GM19468 (cell line): ENCODE data around the gene SYNDIG1.

Experiments used
- ATAC-seq: cut with Tn5 transposase; IDR thresholded peaks from one replicate; pipeline ENCODE4 v1.9.1; 2021; ENCODE audit warnings: mild to moderate bottlenecking, moderate library complexity, moderate number of reproducible peaks; ENCODE audit not compliant: unreplicated experiment; ENCODE audit errors: extremely low read depth

The SYNDIG1 gene

DNA sequence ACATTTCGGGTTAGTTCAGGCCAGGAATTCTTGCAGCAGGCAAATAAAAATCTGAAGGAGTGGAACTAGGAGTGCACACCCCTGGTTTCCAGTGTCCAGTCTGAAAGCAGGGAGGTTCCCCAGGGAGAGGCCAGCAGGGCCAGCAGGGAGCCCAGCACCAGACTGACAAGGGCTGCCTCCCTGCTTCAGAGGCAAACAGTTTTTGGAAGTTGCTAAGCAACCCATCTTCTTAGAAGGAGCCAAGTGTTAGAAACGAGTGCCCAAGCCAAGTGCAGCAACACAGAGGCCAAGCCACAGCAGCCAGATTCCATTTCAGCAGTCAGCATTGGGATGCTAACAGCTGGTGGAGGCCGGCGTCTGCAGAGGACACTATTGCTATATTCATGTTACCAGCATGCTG lies 179.1 kb downstream of the SYNDIG1 start:
- ATAC-seq = no peak

DNA sequence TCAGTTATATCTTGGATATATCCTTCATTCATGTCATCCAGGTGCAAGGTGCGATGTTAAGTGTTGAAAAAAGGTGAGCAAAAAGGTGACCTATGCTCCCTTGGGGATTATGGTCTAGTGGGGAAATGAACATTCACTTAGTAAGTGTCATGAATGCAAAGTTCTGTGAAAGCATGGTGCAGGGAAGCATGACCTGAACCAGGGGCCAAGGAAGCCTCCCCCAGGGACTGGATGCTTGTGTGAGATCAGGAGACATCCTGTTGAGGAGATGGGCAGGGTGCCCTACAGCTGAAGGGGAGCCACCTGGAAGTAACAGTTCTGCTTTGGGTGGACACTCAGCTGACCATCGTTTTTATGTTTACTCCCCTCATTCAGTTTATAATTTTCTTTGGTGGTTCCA lies 179.5 kb downstream of the SYNDIG1 start:
- ATAC-seq = no peak

DNA sequence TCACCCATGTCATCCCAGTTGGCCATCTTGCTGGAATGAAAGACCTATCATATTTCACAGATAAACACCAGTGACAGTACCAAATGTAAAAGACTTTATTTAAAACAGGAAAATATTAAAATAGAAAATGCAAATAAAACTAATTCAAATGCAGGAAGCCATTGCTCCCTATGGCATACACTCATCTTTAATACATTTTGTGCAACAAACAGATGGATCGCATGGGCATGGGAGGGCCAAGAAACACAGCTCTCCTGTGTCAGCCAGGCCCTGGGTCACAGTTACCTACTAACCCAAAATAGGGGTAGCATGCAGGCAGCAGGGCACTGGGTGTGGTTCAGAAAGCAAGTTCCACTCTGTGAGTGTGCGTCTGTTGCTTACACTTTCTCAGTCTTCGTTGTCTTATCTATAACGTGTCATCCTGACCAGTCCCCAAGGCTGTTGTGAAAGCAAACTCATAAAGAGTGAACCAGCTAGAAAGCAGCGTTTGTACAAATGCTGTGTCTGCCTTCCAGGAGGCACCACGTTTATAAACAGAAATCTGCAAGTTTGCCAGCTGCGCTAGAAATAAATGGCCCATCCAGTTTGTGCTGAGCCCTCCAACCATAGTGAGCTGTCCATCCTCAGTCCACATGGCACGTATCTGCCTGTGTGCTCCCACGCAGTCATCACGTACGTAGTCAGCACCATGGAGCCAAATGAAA lies 180.5 kb downstream of the SYNDIG1 start:
- no peak for ATAC-seq

DNA sequence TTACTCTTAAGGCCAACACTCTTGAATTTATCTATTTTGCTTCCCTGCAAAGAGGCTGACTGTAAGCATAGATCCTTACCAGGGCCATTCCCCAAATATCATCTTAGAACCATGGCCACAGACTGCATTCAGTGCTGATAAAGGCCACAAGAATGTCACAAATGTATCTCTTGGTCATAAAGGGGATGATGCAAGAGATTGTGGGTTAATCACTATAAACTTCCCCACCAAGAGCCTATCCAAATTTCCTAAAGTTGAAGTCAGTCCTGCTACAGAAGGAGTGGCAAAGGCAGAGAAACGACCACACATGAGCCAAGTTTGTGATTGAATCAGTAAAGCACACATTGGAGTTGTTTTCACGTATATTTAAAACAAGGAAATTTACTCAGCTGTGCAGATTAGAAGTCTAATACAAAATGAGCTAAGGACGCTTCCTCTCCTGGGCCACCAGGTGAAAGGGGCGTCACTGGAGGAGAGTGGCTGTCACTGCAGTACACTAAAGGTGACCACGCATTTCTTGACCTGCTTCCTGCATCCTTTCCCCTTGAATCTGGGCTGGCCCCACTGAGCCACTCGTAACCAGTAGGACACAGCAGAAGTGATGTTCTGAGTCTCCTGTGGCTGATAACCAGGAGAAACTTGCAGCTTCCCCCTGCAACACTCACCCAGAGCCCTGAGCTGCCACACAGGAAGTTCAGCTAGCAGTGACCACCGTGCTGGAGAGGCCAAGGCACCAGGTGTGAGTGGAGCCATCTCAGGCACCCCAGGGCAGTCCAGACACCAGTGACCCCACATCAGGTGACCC lies 181.9 kb downstream of the SYNDIG1 start:
- ATAC-seq = no peak

DNA sequence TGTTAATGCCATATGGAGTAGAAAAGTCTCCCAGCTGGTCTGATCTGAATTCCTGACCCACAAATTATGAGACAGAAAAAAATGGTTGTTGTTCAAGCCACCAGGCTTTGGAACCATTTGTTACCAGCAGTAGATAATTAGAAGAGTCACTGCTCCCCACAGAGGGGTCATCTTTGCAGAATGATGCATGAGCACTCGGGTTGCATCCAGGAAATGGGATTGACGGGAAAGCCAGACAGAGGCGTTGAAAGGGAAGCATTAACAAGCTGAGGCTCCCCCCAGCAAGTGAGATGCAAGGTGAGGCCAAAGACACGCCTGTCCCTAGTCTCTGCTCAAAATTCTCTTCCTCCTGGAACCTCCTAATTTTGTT lies 182.5 kb downstream of the SYNDIG1 start:
- no peak for ATAC-seq

DNA sequence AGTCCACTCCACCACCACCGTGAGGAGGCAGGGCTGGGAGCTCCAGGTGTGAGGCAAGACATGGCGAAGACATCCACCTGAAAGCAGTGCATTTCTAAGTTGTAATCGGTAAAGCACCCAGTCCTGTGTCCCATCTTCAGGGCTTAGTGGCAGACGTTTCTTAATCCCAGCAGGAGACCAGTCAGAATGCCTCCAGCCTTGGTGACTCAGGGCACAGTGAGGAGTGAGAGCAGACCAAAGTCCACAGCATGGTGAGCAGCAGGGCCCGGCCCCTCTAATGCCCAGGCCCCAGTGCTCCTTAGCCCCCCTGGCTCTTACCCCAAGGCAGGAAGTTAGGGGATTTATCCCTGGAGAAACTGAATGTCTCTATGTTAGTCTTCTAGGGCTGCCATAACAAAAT lies 183.9 kb downstream of the SYNDIG1 start:
- ATAC-seq = no peak

DNA sequence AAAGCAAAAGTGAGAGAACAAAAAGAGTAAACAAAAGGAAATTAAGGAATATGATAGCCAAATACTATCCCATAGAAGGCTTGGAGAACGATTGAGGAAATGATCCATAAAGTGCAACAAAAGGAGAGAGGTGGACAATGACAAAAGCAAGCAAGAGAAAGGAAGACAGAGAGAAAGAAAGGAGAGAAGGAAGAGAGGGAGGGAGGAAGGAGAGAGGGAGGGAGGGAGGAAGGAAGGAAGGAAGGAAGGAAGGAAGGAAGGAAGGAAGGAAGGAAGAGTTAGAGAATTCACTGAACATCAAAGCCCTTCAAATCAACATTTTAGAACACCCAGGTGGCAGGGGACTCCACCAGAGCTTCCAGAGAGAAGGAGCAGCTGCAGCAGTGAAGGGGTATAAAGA lies 185.0 kb downstream of the SYNDIG1 start:
- ATAC-seq = no peak

DNA sequence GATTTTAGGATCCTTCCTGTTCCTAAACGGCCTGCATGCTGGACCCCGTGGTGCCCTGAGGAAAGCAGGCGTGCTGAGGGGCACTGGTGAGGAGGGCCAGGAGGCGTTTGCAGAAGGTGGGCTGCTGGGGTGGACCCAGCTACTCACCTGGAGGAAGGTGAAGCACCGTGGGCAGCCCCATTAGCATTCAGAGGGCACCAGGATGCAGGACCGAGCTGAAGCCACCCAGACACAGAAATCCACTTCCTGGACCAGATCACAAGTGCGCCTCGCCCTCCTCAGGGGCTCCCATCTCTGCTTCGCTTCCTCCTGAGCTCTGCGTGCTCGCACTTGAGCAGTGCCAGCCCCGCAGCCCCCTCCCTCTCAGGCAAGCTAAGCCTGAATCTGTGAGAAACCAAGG lies 187.0 kb downstream of the SYNDIG1 start:
- no peak for ATAC-seq

DNA sequence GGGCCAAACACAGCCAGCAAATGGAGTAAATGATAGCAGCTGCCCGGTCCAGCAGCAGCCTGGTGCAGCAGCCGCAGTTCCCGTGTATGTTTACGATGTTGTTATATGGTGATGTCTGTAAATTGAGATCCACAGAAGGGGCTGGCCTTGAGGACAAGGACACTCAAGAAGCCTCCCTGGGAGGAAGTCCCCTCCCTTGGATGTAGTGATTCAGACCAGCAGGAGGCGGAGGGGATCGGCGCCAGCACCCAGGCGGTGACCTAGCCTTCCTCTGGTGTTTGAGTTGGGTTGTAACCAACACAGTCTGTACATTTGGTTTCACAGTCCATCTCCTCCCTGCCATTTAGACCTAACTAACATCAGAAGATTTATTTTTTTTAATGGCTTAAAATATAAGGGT lies 187.8 kb downstream of the SYNDIG1 start:
- no peak for ATAC-seq

DNA sequence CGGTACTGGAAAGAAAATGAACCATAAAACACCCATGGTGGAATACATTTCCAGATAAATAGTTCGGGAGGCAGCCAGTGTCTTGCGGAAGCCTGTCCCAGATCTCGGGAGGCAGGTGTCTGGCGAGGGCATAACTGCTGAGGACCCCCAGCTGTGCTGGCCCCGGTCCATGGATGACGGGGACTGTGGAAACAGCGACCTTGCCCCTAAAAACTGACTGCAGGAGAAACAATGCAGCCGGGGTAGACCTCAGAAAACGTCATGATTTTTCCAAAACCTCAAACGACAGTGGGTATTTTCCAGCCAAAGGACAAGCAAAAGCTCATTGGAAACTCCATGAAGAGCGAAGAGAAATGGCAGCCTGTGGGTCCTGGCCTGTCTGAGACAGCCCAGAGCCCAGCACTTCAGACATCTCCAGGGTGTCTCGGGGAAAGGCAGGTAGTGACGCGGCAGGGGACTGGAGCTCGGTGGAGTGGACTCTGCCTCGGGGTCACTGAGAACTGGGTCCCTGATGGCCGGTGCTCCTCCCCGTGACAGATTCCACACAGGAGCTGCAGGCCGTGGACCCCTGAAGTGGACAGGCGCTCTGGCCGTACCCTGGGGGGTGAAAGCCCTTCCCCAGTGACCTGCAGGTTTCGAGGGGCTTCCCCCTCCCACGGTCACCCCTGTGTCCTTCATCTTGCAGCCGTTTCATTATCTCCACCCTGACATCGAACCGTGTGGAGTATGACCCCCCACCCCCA lies 188.6 kb downstream of the SYNDIG1 start:
- no peak for ATAC-seq

DNA sequence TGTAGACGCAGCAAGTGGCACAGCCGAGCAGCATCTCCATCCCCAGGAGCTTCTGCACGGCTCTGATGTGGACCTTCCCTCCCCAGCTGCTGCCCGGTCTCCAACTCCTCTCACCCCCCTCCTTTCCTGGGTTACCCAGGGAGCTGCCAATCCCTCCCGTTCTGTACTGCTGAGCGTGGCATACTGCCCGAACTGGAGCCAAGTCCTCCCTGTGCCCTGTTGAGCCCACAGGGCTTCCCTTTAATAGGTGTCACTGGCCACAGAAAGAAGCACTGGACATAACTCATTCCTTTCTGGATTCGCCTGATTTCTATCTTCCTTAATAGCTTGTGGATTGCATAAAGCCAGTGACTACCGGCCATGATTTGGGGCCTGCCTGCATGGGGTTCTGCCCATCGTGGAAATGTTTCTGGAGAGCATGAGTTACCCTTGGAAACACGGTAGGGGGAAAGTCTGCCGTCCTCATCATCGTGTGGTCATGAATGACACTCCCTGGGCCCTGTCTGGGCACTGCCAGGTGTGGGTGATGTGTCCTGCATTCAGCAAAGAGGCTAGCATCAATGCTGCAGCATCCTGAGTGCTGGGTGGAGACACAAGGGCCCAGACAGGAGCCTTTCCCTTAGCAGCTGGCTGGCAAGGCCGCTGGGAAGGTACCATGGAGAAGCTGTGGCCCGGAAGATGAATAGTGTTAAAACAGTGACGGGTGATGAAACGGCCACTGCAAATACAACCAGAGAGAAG lies 189.7 kb downstream of the SYNDIG1 start:
- no peak for ATAC-seq

DNA sequence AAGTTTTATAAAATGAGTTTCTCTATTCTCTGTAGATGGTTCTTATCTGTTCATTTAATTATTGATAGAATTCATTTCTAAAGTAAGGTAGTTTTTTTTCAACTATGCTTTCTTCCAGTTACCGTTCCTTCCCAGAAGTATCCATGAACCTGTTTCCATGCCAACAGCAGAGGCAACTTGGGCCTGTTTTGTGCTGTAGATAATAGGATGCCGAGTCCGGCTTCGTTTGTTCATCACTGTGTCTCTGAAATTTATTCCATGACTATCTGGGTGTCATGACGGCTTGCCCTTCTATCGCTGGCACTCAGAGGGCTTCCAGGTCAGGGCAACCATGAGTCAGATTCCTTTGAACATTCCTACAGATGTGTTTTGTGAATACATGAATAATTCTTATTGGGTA lies 190.4 kb downstream of the SYNDIG1 start:
- no peak for ATAC-seq

DNA sequence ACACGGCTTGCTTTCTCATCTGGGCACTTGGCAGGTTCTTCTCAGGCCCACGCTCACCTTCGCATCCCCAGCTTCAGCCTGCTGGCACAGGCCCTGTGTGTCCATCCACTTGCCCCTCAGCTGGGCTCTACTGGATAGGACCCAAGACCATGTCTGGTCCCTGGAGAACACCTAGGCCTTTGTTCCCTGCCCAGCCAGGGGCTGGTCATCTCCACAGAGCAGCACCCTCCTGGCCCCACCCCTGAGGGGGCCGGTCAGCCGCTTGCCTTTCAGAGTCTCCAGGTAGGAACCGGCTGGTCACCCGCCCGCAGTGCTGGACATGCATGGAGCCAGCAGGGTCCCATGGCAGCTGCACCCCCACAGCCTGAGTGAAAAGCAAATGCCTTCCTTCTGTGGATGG lies 191.2 kb downstream of the SYNDIG1 start:
- ATAC-seq = no peak

DNA sequence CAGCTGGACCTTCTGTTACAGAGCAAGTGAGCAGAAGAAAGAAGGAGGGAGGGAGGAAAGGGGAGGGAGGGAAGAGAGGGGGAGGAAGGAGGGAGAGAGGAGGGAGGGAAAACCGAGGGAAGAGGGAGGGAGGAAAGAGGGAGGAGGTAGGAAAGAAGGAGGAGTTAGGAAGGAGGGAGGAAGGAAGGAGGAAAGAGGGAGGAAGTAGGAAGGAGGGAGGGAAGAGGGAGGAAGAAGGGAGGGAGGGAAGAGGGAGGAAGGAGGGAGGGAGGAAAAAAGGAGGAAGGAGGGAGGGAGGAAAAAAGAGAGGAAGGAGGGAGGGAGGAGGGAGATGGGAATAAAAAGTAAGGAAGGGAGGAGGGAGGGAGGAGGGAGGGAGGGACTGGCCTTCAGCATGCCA lies 191.8 kb downstream of the SYNDIG1 start:
- ATAC-seq = no peak

DNA sequence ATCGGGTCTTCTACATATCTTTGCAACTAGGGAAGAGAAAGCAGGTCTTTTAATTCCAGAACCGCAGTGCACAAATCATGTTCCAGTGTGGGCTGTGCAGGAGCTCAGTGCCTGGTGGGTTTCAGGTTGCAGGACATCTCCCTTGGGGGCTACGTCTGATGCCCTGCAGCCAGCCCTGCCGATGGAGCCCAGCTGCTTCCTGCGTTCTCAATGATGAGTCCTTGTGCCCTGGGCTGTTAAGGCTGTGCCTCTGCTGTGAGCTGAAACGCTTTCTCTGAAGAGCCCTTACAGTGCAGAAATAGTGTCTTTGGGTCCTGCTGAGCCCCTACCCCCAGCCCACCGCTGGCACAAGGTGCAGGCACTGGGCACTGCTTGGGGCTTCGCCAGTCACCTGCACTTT lies 192.9 kb downstream of the SYNDIG1 start:
- no peak for ATAC-seq

DNA sequence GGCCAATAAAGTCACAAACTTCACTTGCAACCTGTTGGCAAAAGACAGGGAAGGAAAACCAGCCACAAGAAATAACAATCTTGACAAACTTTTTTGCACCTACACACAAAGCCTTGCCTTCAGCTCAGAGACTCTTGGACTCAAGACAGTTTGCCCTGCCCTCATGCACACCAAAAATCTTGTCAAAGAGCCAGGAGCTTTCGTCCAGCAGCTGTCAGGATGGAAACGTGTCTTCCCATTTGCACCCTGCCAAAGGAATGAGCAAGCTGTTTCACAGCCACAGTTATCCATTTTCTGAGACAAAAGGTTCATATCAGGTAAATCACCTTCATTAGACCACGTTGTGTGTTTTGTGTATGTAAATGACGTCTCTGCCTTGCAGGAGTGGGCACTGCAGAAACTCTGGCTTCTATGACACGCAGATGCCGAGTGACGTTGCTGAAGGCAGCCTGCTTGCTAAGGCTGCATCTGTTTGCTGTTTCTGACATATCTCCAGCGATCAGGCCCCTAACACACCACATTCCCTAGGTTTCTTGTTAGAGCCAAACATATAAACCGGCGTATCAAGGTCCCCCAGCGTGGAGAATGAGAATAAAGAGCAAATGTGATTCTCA lies 193.4 kb downstream of the SYNDIG1 start:
- ATAC-seq = no peak

DNA sequence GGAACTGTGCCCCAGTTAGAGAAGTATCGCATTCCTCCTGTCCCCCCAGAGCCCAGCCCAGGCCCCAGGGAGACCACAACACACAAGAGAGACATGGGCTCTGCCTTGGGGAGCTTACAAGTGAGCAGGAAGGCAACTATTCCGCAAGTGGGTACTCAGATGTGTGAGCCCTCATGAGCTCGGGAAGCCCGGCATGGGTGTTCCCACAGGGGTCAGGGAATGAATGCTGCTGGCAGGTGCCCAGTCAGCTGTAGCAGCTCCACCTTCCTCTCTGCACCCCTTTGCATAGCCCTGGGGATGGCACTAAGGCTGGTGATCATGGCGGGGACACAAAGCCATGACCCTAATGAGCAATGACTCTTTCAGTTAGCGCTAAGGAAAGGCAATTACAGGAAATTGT lies 194.1 kb downstream of the SYNDIG1 start:
- ATAC-seq = no peak

DNA sequence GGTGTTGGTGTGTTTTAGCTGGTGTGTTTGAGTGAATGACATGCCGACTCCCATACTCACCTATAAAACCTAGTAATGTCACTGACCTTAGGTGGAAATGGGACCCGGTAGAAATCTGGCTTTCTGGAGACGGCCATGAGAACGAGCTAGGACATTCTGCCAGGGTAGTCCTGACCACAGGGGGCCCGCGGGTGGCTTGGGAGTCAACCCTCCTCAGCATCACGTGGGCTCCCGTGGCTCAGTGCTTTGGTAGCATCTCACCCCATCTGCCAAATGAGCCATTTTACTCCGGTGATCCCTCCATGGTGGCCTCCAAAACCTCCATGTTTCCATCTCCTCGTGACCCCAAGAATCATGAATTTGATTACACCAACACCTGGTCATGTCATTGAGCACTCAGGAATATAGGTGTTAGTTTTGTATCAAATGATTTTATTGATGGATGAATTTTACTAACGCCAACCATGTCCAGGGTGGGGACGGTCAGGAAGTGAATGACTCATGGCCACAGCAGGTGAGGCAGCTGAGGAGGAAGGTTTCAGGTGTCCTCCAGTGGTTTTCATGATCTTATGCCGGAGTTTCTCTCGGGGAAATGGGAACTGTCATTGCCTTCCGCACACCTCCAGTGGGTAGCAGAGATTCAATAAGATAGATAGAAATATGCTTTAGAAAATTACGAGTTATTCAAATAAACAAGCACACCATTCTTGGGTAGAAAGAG lies 195.0 kb downstream of the SYNDIG1 start:
- no peak for ATAC-seq

DNA sequence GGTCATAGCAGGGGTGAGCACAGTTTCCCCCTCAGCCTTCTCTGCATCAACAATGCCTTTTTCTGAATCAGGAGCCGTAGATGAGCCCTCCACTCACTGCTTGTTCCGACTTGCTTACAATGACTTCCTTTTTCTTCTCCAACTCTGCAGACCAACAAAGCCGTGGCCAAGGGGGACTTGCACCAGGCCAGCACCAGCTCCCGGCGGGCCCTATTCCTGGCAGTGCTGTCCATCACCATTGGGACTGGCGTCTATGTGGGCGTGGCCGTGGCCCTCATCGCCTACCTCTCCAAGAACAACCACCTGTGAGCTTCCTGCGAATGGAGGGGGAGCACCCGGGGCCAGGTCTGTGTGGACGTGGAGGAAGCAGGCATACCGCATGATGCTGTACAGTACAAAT lies 195.8 kb downstream of the SYNDIG1 start:
- ATAC-seq = no peak
